D721Med (cell line): Measurements from ENCODE around the gene SKAP1.

Source experiments
- DNase-seq: peaks from one replicate; pipeline ENCODE4 v3.0.0; 2011; ENCODE audit warnings: low spot score; ENCODE audit not compliant: insufficient read length
- FAIRE-seq: peaks from 2 replicates; lab custom pipeline; 2011; peaks lifted over from hg19 to GRCh38; lab: Jason Lieb, UNC
- CTCF ChIP-seq: IDR thresholded peaks from 2 replicates; pipeline ENCODE4 v1.5.1; 2012; ENCODE audit warnings: mild to moderate bottlenecking, control low read depth; ENCODE audit not compliant: insufficient read depth; ENCODE audit errors: missing control alignments

The SKAP1 gene

GRCh38 chr17:48181653-48182052 is 248.4 kb downstream of the SKAP1 start:
- TF ChIP-seq CTCF = peak; percentile 44
- DNase-seq (no peak), FAIRE-seq (no peak)

DNA sequence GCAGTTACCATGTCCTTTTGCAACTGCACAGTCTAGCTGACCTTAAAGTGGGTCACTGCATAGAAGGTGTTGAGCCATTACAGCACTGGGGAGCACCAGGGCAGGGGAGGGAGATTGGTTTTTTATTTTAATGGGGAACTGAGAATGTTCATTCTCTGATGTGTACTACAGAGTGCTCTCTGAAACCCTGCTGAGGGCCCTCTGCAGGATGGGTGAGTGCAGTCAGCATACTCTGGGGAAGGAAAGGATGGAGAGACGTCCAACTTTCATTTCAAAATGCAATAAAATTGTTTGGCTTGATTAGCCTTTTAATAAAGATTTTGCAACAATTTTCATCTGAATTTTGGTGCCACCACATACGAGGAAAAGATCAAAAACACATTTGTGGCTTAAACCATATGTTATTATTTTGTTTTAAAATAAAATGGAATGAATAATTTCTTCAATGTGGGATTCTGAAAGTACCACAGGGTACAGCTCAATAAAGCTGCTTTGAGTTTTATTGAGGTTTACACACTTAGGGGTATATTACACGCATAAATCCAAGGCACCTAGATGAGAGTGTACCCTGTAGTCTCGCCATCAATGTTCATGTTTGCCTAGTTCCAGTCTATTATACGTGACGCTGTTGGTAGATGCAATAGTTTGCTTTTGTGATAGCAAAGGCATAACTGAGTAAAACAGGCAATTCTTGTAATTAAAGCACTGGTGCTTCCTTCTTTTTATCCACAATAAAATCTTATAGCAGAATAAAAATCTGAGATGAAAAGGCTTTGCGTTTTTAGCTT is 249.0 kb downstream of the SKAP1 start:
- no peak for DNase-seq
- no peak for FAIRE-seq
- no peak for TF ChIP-seq CTCF

DNA sequence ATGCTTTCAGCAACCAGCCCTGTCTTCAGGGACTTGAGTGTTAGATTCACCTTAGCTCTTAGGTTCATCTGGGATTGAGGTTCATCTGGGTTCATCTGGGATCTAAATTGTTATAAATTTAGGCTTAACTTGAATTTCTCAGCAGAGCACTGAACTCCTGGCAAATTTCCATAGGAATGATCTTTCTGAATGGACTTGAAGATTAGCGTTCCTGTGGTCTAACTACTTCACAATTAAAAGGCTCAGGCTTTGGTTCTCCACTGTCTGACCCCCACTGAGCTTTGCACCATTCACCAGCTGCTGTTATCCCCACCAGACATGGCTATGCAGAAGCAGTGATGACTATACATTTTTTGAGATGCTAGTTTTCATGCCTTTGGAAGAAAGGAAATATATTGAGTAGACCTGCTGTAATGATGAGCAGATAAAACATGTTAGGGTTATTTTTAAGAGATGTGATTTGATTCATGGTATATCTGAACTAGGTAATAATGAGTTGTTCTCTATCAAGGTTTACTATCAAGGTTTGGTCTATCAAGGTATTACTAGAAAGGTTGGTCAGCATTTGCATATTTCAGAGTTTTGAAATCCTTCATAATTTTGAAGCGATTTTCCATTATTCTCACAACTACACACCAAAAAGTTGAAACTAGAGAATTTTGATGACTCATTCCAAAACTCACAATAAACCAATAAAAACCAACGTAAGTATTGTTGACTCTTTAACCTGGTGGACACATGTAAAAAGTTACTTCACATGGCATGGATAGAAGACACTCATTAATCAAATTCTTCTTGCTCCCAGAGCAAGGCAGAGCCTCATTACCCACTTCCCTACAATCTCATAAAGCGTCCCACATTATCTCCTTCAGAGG is 250.7 kb downstream of the SKAP1 start:
- no peak for FAIRE-seq
- DNase-seq = no peak
- no peak for TF ChIP-seq CTCF

DNA sequence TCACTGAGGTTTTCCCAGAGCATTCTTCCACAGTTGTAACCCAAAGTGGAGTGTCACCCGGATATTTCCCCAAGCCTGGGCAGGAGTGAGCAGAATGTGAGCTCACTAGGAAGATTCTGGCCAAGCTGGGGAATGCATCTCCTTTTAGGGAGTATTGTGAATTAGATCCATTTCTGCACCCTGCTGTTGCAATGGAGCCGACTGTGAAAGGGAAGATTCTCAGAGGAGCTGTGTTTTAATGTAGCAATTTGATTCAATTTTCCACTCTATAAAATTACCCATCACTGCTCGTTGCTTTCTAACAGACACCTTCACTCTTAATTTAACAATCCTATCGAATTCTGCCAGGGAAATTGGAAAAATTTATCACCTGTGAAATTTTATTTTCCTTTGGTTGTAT is 251.7 kb downstream of the SKAP1 start:
- no peak for DNase-seq
- no peak for TF ChIP-seq CTCF
- no peak for FAIRE-seq

DNA sequence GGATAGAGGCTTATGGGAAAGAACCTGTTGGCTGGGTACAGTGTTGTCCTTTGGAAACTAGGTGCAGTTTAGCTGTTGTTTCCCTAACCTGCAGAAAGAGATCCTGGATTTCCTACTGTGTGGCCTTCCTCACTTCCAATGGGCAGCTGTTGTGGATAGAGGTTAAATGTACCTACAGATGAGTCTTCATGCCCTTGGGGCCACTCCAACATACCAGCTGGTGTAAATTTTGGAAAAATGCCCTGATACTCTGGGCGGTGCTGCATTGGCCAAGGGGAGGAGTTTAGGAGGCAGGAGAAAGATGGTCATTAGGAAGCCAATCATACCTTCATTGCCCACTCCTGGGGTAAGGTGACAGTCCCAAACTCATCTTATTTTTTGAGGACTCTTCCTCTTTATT is 252.2 kb downstream of the SKAP1 start:
- FAIRE-seq = no peak
- no peak for TF ChIP-seq CTCF
- no peak for DNase-seq

- no peak for TF ChIP-seq CTCF
- FAIRE-seq = no peak
- DNase-seq = no peak
These were observed 253.6 kb downstream of the SKAP1 start for GRCh38 chr17:48176471-48176855.
